CD4-positive, alpha-beta T cell treated with Interferon alpha-2 for 1 hour (primary cell): ENCODE measurements around the gene LONP1.

Experiments used
- DNase-seq, 2 donors: peaks; one replicate each; pipeline ENCODE4 v3.0.0-alpha.2; 2020 to 2022

Gene LONP1

GRCh38 chr19:5677136-5677535, 42.8 kb downstream of the LONP1 start:
- no peak for DNase-seq

DNA sequence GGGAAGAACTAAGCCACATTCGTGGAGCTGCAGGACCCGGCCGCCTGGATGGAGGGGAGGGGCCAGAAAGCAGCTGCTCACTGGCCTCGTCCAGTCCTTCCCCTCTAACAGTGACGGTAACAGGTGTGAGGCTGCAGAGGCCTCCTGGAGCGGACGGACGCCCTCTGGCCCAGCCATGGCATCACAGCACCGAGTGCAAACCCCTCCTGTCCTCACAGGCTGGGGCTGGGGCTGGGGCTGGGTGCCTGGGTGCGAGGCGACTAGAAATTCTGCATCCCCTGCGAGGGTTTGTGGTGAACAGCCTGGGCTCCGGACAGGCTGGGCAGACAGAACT, 43.2 kb downstream of the LONP1 start:
- no peak for DNase-seq

- no peak for DNase-seq
These were observed 43.7 kb downstream of the LONP1 start for GRCh38 chr19:5676105-5676771.

GRCh38 chr19:5674714-5675113, 45.2 kb downstream of the LONP1 start:
- DNase-seq: no peak

- DNase-seq: no peak
These were observed 46.2 kb downstream of the LONP1 start for GRCh38 chr19:5673752-5674151.

DNA sequence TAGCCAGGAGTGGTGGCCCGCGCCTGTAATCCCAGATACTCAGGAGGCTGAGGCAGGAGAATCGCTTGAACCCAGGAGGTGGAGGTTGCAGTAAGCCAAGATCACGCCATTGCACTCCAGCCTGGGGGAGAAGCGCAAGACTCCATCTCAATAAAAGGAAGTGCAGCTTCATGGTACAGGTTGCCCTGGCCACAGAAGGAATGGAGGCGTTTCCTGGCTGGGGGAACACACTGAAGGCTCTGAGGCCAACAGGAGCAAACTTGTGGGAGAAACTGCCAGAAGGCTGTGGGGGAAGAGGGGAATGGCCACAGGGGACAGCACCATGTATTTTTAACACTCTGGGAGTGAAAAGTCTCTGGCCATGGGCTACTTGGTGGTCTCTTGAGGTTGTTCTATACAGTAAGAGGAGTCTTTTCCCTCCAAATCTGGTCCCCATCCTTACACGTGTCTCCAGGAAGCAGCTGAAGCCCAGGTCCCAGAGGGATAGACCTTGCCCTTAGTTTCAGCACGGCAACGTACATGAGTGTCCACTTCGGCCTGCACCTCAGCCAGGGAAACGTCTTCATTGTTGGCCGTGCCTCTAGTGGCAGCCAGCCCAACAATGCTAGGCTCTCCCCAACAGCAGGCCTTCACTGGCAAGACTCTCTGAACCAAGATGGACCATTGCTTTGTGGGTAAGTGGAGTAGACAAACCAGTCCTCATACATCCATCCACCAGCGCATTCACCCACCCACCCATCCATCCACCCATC, 47.1 kb downstream of the LONP1 start:
- DNase-seq: no peak

DNA sequence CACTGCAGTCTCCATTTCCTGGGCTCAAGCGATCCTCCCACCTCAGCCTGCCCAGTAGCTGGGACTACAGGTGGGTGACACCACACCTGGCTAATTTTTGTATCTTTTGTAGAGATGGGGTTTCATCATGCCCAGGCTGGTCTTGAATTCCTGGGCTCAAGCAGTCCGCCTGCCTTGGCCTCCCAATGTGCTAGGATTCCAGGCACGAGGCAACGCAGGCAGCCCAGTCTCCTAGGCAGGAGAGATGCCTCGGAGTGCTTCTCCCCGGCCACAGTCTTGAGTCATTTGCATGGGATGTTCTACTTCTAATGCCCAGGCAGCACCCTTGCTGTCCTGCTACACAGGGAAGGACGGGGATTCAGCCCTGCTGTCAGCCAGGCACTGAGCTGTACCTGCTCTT, 48.3 kb downstream of the LONP1 start:
- no peak for DNase-seq

GRCh38 chr19:5669212-5669611, 50.7 kb downstream of the LONP1 start:
- DNase-seq: no peak

- DNase-seq: no peak
These were observed 52.1 kb downstream of the LONP1 start for GRCh38 chr19:5667751-5668271.

GRCh38 chr19:5666921-5667610, 52.9 kb downstream of the LONP1 start:
- no peak for DNase-seq

DNA sequence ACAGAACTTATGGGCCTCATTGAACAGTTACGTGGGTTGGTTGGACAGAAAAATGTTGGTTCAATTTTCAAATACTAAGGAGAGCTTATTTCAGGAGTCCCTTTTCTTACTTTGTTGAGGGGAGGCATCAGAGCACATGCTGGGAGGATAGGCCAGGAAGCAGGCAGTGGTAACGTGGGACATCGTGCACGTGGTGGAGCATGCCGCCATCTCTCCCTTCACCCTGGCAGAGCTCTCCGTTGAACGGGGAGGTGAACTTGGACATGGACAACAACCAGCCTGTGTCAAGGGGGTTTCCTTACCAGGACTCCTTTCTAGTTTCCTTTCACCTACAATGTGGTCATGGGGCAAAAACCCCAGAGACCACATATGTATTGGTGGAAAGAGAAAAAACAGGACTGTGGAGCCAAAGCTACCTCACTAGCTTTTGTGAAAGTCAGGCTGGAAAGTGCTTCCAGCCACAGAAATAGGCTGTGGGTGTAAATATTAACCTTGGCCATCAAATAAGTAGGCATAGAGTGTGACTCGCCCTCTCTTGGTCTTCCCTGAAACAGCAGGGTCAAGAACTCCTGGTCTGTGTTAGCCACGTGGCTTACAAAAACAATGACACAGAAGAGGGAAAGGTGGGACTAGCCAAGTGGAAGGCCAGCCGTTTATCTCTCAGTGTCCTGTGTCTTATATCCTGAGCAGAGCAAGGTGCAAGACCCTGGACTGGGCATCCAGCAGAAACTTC, 54.0 kb downstream of the LONP1 start:
- no peak for DNase-seq

DNA sequence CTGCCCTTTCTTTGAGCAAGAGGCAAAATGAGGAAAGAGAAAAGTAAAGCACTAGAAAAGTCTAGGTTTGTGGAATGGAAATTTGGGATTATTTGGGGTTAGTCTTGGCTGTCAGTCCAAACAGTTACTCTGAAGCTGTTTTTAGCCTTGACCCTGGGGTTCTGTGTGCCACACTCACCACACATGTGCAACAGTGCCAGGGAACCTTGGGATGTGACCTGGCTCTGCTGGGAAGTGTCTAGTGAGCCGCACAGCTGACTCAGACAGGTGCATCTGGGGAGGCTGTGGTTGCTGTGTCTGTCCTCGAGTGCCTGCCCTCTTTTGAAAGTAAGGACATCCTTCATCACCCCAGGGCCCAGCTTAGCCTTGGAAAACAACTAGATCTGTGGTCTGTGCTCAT, 55.4 kb downstream of the LONP1 start:
- no peak for DNase-seq

GRCh38 chr19:5663904-5664303, 56.0 kb downstream of the LONP1 start:
- no peak for DNase-seq

DNA sequence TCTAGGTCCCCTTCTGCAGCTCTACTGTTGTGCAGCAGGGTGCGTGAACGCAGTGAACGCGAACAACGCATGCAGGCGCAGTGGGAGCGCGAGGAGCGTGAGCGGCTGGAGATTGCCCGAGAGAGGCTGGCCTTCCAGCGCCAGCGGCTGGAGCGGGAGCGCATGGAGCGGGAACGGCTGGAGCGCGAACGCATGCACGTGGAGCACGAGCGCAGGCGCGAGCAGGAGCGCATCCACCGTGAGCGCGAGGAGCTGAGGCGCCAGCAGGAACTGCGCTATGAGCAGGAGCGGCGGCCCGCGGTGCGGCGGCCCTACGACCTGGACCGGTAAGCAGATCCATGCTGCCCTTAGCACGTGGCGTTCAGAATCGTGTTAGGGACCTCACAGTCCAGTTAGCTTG, 58.5 kb downstream of the LONP1 start:
- no peak for DNase-seq

GRCh38 chr19:5655412-5655811, 64.5 kb downstream of the LONP1 start:
- no peak for DNase-seq

DNA sequence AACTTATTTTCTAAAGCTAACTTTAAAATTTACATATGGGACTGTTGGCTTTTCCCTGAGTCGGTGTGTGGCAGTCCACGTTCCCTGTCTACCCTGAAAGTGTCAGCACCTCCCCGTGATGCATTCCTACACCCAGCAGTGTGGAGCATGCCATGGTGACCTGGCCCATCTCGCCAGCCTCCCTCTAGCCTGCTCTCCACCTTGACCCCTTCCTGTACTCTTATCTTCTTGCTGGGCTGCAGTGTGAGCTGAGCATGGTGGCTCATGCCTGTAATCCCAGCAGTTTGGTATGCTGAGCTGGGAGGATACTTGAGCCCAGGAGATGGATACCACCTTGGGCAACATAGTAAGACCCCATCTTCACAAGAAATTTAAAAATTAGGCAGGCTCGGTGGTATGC, 65.0 kb downstream of the LONP1 start:
- no peak for DNase-seq

DNA sequence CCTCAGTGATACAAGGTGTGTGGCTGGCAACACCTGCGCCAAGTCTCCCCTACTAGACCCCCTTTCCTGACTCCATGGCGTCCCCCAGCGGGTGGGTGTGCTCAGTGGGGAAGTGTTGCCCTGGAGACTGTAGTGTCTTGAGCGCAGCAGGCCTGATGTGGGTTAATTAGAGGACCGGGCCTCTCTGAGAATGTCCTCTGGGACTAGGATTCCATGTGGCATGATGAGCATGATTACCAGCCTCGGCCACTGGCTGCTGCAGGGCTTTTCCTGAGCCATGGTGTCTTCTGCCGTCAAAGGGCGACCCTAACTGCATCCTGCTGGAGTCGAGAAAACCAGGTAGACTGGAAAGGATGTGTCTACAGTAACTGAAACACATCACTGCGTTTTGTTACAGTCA, 67.7 kb downstream of the LONP1 start:
- DNase-seq: no peak

DNA sequence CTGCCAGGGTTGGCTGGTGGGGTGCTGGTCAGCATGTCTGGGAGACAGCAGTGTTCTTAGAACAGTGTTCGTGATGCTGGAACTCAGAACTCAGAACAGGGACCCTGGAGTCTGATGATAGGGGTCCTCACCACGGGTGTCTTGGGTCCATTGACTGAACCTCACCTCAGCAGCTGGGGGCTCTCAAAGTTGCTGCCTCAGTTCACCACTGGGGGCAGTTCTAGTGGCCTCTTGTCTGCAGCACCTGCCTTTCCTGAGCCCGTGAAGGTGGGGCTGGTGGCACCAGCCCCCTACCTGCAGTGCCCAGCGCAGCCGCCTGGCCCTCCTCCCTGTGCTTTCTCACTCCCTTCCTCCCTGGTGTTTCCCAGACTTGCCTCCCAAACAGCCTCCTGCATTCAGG, 68.6 kb downstream of the LONP1 start:
- no peak for DNase-seq

- DNase-seq: no peak
These were observed 71.5 kb downstream of the LONP1 start for GRCh38 chr19:5648464-5648863.

- DNase-seq: no peak
These were observed 73.2 kb downstream of the LONP1 start for GRCh38 chr19:5646703-5647102.

- no peak for DNase-seq
These were observed 74.5 kb downstream of the LONP1 start for GRCh38 chr19:5645409-5645808.

DNA sequence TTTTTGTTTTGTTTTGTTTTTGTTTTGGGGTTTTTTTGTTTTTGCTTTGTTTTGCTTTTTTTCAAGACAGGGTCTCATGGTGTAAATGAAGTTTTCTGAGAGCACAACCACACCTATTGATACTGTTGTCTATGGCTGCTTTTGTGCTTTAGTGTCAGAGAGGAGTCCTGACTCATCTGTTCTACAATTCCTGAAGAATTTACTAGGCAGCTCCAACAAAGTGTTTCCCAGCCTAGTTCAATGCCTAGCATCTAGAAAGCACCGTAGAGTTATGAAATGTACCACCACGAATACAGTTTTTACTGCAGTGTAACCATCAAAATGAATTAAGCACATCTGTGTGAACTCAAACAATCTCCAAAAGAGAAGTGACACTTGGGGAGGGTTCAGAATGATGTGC, 75.9 kb downstream of the LONP1 start:
- no peak for DNase-seq

- no peak for DNase-seq
These were observed 76.9 kb downstream of the LONP1 start for GRCh38 chr19:5643060-5643459.
